IMR-90 (cell line): ENCODE results near the gene PGA3. TPM values are rescaled to one million over a fixed set of nuclear protein-coding genes. Genes with fewer than 3 reads are reported as not detected.
"Not testable (repeated sequence)": the region's sequence is repeated elsewhere in the genome, so short reads cannot be mapped to it uniquely, and the experiment has no call there.

Experiments used
- ATAC-seq: fragments of 200-7000 bp; cut with Tn5 transposase; 2 replicates; pipeline ENCODE4 v1.9.1; 2020; ENCODE audit warnings: low read depth, mild to moderate bottlenecking, moderate library complexity
- BruUV-seq: library from RNA; stranded (reverse); fragments of 400-500 nt; replicated peaks from 2 replicates; lab custom pipeline; 2021; lab: Mats Ljungman, UMichigan
- CTCF ChIA-PET: fragments of 300-600 bp; formaldehyde crosslinking; extraction: SDS; loops from one replicate; lab custom pipeline; 2021; ENCODE audit warnings: antibody characterized with exemption; lab: Yijun Ruan, JAX
- POLR2A ChIA-PET: fragments of 300-600 bp; sonication (Branson Sonifier 250); formaldehyde crosslinking; loops from one replicate; lab custom pipeline; 2022; ENCODE audit warnings: antibody characterized with exemption; ENCODE audit not compliant: unreplicated experiment; lab: Charles Lee
- DNase-seq: peaks from one replicate; pipeline ENCODE4 v3.0.0; 2013
- H2AFZ ChIP-seq: replicated peaks from 2 replicates; pipeline ENCODE3; 2013; ENCODE audit warnings: low read length, mild to moderate bottlenecking; ENCODE audit not compliant: poor library complexity
- H2AK5ac ChIP-seq: 2 replicates; pipeline ENCODE4 v1.6.1; 2013; ENCODE audit warnings: low read depth, low read length, inconsistent platforms
- H2AK9ac ChIP-seq: replicated peaks from 2 replicates; pipeline ENCODE3; 2013; ENCODE audit warnings: mild to moderate bottlenecking, low read depth, low read length, moderate library complexity; ENCODE audit not compliant: poor library complexity
- H2BK120ac ChIP-seq: 2 replicates; pipeline ENCODE4 v1.6.1; 2013; ENCODE audit warnings: low read depth, low read length, inconsistent platforms
- H2BK15ac ChIP-seq: 3 replicates; pipeline ENCODE4 v1.6.1; 2013; ENCODE audit warnings: low read depth, low read length, inconsistent platforms
- H2BK20ac ChIP-seq: 2 replicates; pipeline ENCODE4 v1.6.1; 2013; ENCODE audit warnings: low read depth, mild to moderate bottlenecking, inconsistent platforms, low read length, moderate library complexity
- H2BK5ac ChIP-seq: 2 replicates; pipeline ENCODE4 v1.6.1; 2013; ENCODE audit warnings: mild to moderate bottlenecking, low read depth, low read length, inconsistent platforms; ENCODE audit not compliant: poor library complexity, severe bottlenecking
- H3K14ac ChIP-seq: replicated peaks from 2 replicates; pipeline ENCODE4 v1.6.1; 2013; ENCODE audit warnings: low read depth, low read length, inconsistent platforms
- H3K18ac ChIP-seq: 2 replicates; pipeline ENCODE4 v1.6.1; 2013; ENCODE audit warnings: low read depth, low read length, control low read depth
- H3K23ac ChIP-seq: 2 replicates; pipeline ENCODE4 v1.6.1; 2013; ENCODE audit warnings: low read depth, low read length, inconsistent platforms
- H3K27ac ChIP-seq: 2 replicates; pipeline ENCODE4 v1.5.1; 2013; ENCODE audit warnings: mild to moderate bottlenecking, control low read depth, low read length; ENCODE audit not compliant: insufficient read depth
- H3K27me3 ChIP-seq: 2 replicates; pipeline ENCODE4 v1.6.1; 2013; ENCODE audit warnings: low read length; ENCODE audit not compliant: control insufficient read depth, insufficient read depth
- H3K36me3 ChIP-seq: 2 replicates; pipeline ENCODE4 v1.6.1; 2013; ENCODE audit warnings: low read length, mixed read lengths; ENCODE audit not compliant: control insufficient read depth, insufficient read depth
- H3K4ac ChIP-seq: 2 replicates; pipeline ENCODE4 v1.6.1; 2013; ENCODE audit warnings: low read depth, low read length, inconsistent platforms
- H3K4me1 ChIP-seq: 2 replicates; pipeline ENCODE4 v1.6.1; 2013; ENCODE audit warnings: low read length, mixed read lengths; ENCODE audit not compliant: control insufficient read depth, insufficient read depth
- H3K4me2 ChIP-seq: 2 replicates; pipeline ENCODE4 v1.6.1; 2013; ENCODE audit warnings: low read depth, mild to moderate bottlenecking, control low read depth, low read length, moderate library complexity
- H3K4me3 ChIP-seq: 2 replicates; pipeline ENCODE4 v1.5.1; 2013; ENCODE audit warnings: low read depth, mild to moderate bottlenecking, control low read depth, low read length, moderate library complexity; ENCODE audit not compliant: insufficient read depth
- H3K56ac ChIP-seq: 2 replicates; pipeline ENCODE4 v1.6.1; 2013; ENCODE audit warnings: low read length, inconsistent platforms; ENCODE audit not compliant: insufficient read depth; ENCODE audit errors: extremely low read depth
- H3K79me1 ChIP-seq, 2 experiments: 2 replicates each; pipeline ENCODE4 v1.6.1; 2013; ENCODE audit warnings: low read length in 2 of 2, inconsistent platforms in 1 of 2, low read depth in 1 of 2
- H3K9ac ChIP-seq: 2 replicates; pipeline ENCODE4 v1.6.1; 2013; ENCODE audit warnings: low read depth, low read length, control low read depth
- H3K9me1 ChIP-seq: 2 replicates; pipeline ENCODE4 v1.6.1; 2013; ENCODE audit warnings: low read length, inconsistent platforms; ENCODE audit not compliant: insufficient read depth
- H3K9me3 ChIP-seq: 2 replicates; pipeline ENCODE4 v1.6.1; 2013; ENCODE audit warnings: low read length; ENCODE audit not compliant: control insufficient read depth, insufficient read depth
- H4K20me1 ChIP-seq: 2 replicates; pipeline ENCODE4 v1.6.1; 2013; ENCODE audit warnings: low read length, inconsistent platforms; ENCODE audit not compliant: insufficient read depth
- H4K5ac ChIP-seq: 2 replicates; pipeline ENCODE4 v1.6.1; 2013; ENCODE audit warnings: mild to moderate bottlenecking, low read depth, low read length, control low read depth
- H4K8ac ChIP-seq, 2 experiments: 2 replicates each; pipeline ENCODE4 v1.6.1; 2013; ENCODE audit warnings: low read depth in 2 of 2, low read length in 2 of 2, control low read depth in 1 of 2, inconsistent platforms in 1 of 2
- H4K91ac ChIP-seq: 2 replicates; pipeline ENCODE4 v1.6.1; 2013; ENCODE audit warnings: low read depth, low read length, inconsistent platforms; ENCODE audit not compliant: insufficient read depth
- WGBS, 2 experiments: methylation state at CpG; one replicate each; pipeline versions ENCODE4 v1.1.5 to v1.1.7; 2013; ENCODE audit warnings: missing lambda C conversion rate in 2 of 2; ENCODE audit not compliant: insufficient read length in 1 of 2; ENCODE audit errors: extremely low coverage in 2 of 2; 5-methylcytosine and 5-hydroxymethylcytosine counted together
- dilution Hi-C: fragments of 300-500 bp; cut with HindIII; formaldehyde crosslinking; loops from one replicate; pipeline ENCODE4 v1.14.3; 2018; ENCODE audit warnings: low sequenced_read_pairs; ENCODE audit not compliant: unreplicated experiment
- in situ Hi-C: fragments of 300-500 bp; cut with MboI; formaldehyde crosslinking; loops from 3 replicates; pipeline ENCODE4 v1.14.3; 2019; ENCODE audit warnings: low sequenced_read_pairs, inconsistent platforms, mixed read lengths
- intact Hi-C: fragments of 100-400 bp; cut with micrococcal nuclease; formaldehyde crosslinking; loops from 2 replicates; pipeline ENCODE4 v1.10.0; 2022
- polyA plus RNA-seq, 3 experiments: library from polyadenylated mRNA; depleted of rRNA; stranded (reverse); fragments of >200 nt; gene quantifications; 2 replicates each; pipeline ENCODE4 v1.2.3, GENCODE V29; 2012; ENCODE audit warnings: low replicate concordance in 1 of 3
- total RNA-seq: library from RNA; depleted of rRNA; stranded (reverse); fragments of >200 nt; gene quantifications from 2 replicates; pipeline ENCODE4 v1.2.3, GENCODE V29; 2012

Gene PGA3
- total and polyA plus RNA-seq, 2 of the 4 experiments (the other 2 are of a cell fraction): 0.18 TPM; not detected in 1

DNA sequence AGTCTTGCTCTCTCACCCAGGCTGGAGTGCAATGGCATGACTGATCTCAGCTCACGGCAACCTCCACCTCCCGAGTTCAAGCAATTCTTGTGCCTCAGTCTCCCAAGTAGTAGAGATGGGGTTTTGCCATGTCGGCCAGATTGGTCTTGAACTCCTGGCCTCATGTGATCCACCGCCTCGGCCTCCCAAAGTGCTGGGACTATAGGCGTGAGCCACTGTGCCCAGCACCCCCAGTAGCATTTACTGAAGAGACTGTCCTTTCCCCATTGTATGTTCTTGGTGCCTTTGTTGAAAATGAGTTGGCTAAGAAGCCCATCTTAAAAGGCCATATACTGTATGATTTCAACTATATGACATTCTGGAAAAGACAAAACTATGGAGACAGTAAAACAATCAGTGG lies 23.1 kb upstream of the PGA3 start:
- H2BK5ac ChIP-seq, H4K91ac ChIP-seq, H2AFZ ChIP-seq, H2AK5ac ChIP-seq, ATAC-seq, H3K79me1 ChIP-seq, H3K56ac ChIP-seq, H3K9ac ChIP-seq, H3K9me3 ChIP-seq, CTCF ChIA-PET, POLR2A ChIA-PET, BruUV-seq, H4K20me1 ChIP-seq, H3K27ac ChIP-seq, intact Hi-C loops, H3K4me3 ChIP-seq, H3K14ac ChIP-seq, H2BK15ac ChIP-seq, H3K23ac ChIP-seq, H3K9me1 ChIP-seq, H2BK20ac ChIP-seq, H4K5ac ChIP-seq, H2AK9ac ChIP-seq, H3K36me3 ChIP-seq, H3K18ac ChIP-seq, H3K4me1 ChIP-seq, in situ Hi-C loops, H3K4ac ChIP-seq, H2BK120ac ChIP-seq, H3K4me2 ChIP-seq, DNase-seq, H4K8ac ChIP-seq, dilution Hi-C loops: not testable (repeated sequence)
- WGBS, 2 experiments: no CpG with 5 or more reads among the region's 6 CpGs
- H3K27me3 ChIP-seq: peaks cover 14% of the 10 kb centered on the region
